ENCODE results near the gene RUVBL1.

- no peak for TF ChIP-seq POLR2A (IDR thresholded peaks at IDR 0.05)
- no peak for TF ChIP-seq CTCF (IDR thresholded peaks at IDR 0.05)
- no peak for TF ChIP-seq POLR2AphosphoS5 (IDR thresholded peaks at IDR 0.05)
Observed at GRCh38 chr3:128173200-128173599, 49.6 kb upstream of the RUVBL1 start.

Measured in sigmoid colon (tissue), 4 donors.